SK-N-SH treated with all-trans-retinoic acid at 6 μM for 48 hours (cell line): Measurements from ENCODE around the gene FAM209B.
"Not testable (repeated sequence)": the region's sequence is repeated elsewhere in the genome, so short reads cannot be mapped to it uniquely, and the experiment has no call there.

Experiments used
- ATAC-seq: fragments of 200-7000 bp; cut with Tn5 transposase; 3 replicates; pipeline ENCODE4 v1.9.1; 2020; ENCODE audit warnings: mild to moderate bottlenecking, moderate library complexity
- CREB5 ChIP-seq: fragments of 250-450 bp; sonication (Bioruptor Pico); IDR thresholded peaks from 2 replicates; pipeline ENCODE4 v1.5.1; 2020; ENCODE audit warnings: low read depth, mild to moderate bottlenecking, moderate library complexity
- CSRNP3 ChIP-seq: fragments of 250-450 bp; sonication (Bioruptor Pico); IDR thresholded peaks from 2 replicates; pipeline ENCODE4 v1.5.1; 2021; ENCODE audit warnings: mild to moderate bottlenecking, moderate library complexity
- ESRRG ChIP-seq: fragments of 250-450 bp; sonication (Bioruptor Pico); IDR thresholded peaks from 2 replicates; pipeline ENCODE4 v1.6.1; 2021; ENCODE audit warnings: mild to moderate bottlenecking
- GLIS3 ChIP-seq: fragments of 250-450 bp; sonication (Bioruptor Pico); IDR thresholded peaks from 2 replicates; pipeline ENCODE4 v1.5.0; 2020; ENCODE audit warnings: mild to moderate bottlenecking, moderate library complexity
- ISL1 ChIP-seq: fragments of 250-450 bp; sonication (Bioruptor Pico); IDR thresholded peaks from 2 replicates; pipeline ENCODE4 v2.1.2; 2022; ENCODE audit warnings: mild to moderate bottlenecking, moderate library complexity
- OSR1 ChIP-seq: fragments of 250-450 bp; sonication (Bioruptor Pico); IDR thresholded peaks from 2 replicates; pipeline ENCODE4 v1.8.0; 2022; ENCODE audit warnings: moderate library complexity, mild to moderate bottlenecking, inconsistent platforms
- PATZ1 ChIP-seq: fragments of 250-450 bp; sonication (Bioruptor Pico); IDR thresholded peaks from 2 replicates; pipeline ENCODE4 v1.8.0; 2020; ENCODE audit warnings: mild to moderate bottlenecking, moderate library complexity, borderline replicate concordance
- POU6F1 ChIP-seq: fragments of 250-450 bp; sonication (Bioruptor Pico); IDR thresholded peaks from 2 replicates; pipeline ENCODE4 v1.8.0; 2021; ENCODE audit warnings: low read depth, mild to moderate bottlenecking, moderate library complexity, borderline replicate concordance
- PPARA ChIP-seq: fragments of 250-450 bp; sonication (Bioruptor Pico); IDR thresholded peaks from 2 replicates; pipeline ENCODE4 v1.5.0; 2020; ENCODE audit warnings: mild to moderate bottlenecking, borderline replicate concordance
- RARB ChIP-seq: fragments of 250-450 bp; sonication (Bioruptor Pico); IDR thresholded peaks from 2 replicates; pipeline ENCODE4 v1.8.0; 2021; ENCODE audit warnings: mild to moderate bottlenecking, moderate library complexity
- SNAI2 ChIP-seq: fragments of 250-450 bp; sonication (Bioruptor Pico); IDR thresholded peaks from 2 replicates; pipeline ENCODE4 v1.5.0; 2020; ENCODE audit warnings: mild to moderate bottlenecking, moderate library complexity
- TCF4 ChIP-seq: fragments of 250-450 bp; sonication (Bioruptor Pico); IDR thresholded peaks from 2 replicates; pipeline ENCODE4 v1.8.0; 2021; ENCODE audit warnings: mild to moderate bottlenecking, moderate library complexity, borderline replicate concordance
- TOX ChIP-seq: fragments of 250-450 bp; sonication (Bioruptor Pico); IDR thresholded peaks from 2 replicates; pipeline ENCODE4 v1.8.0; 2021; ENCODE audit warnings: mild to moderate bottlenecking, moderate library complexity, borderline replicate concordance
- TSHZ2 ChIP-seq: fragments of 250-450 bp; sonication (Bioruptor Pico); IDR thresholded peaks from 2 replicates; pipeline ENCODE4 v1.5.0; 2020; ENCODE audit warnings: mild to moderate bottlenecking, moderate library complexity
- ZC3H10 ChIP-seq: fragments of 250-450 bp; sonication (Bioruptor Pico); IDR thresholded peaks from 2 replicates; pipeline ENCODE4 v1.5.1; 2021; ENCODE audit warnings: mild to moderate bottlenecking, moderate library complexity
- ZFP3 ChIP-seq: fragments of 250-450 bp; sonication (Bioruptor Pico); IDR thresholded peaks from 2 replicates; pipeline ENCODE4 v1.5.0; 2020; ENCODE audit warnings: mild to moderate bottlenecking, moderate library complexity
- ZNF565 ChIP-seq: fragments of 450-650 bp; formaldehyde crosslinking; conservative IDR thresholded peaks from 2 replicates; pipeline ENCODE4 v1.5.0; 2020; ENCODE audit warnings: low read depth, mild to moderate bottlenecking, moderate library complexity
- ZNF8 ChIP-seq: fragments of 450-650 bp; formaldehyde crosslinking; IDR thresholded peaks from 2 replicates; pipeline ENCODE4 v1.5.0; 2020; ENCODE audit warnings: mild to moderate bottlenecking, moderate library complexity

FAM209B gene

GRCh38 chr20:56554869-56555268 is 21.8 kb downstream of the FAM209B start:
- TF ChIP-seq TCF4 (CRISPR knock-in tag) (no peak), ZNF565 (CRISPR knock-in tag) (no peak), ISL1 (CRISPR knock-in tag) (peak; percentile 79), PATZ1 (CRISPR knock-in tag) (no peak), CSRNP3 (CRISPR knock-in tag) (no peak), ESRRG (CRISPR knock-in tag) (no peak)
- peak; percentile 81 for ATAC-seq

GRCh38 chr20:56558968-56559367 is 25.9 kb downstream of the FAM209B start:
- TF ChIP-seq TCF4 (CRISPR knock-in tag) (no peak), ZFP3 (CRISPR knock-in tag) (no peak), CREB5 (CRISPR knock-in tag) (no peak), ZNF8 (CRISPR knock-in tag) (no peak), GLIS3 (CRISPR knock-in tag) (no peak), CSRNP3 (CRISPR knock-in tag) (no peak), SNAI2 (CRISPR knock-in tag) (no peak), OSR1 (CRISPR knock-in tag) (no peak), ZC3H10 (CRISPR knock-in tag) (no peak), PPARA (CRISPR knock-in tag) (no peak), ISL1 (CRISPR knock-in tag) (no peak), PATZ1 (CRISPR knock-in tag) (no peak), TSHZ2 (CRISPR knock-in tag) (no peak), TOX (no peak), RARB (CRISPR knock-in tag) (no peak)
- ATAC-seq, result no peak

GRCh38 chr20:56564526-56564925 is 31.5 kb downstream of the FAM209B start:
- ATAC-seq, result not testable (repeated sequence)

- no peak for ATAC-seq
- no peak for TF ChIP-seq TSHZ2 (CRISPR knock-in tag)
- TF ChIP-seq RARB (CRISPR knock-in tag), result no peak
- no peak for TF ChIP-seq ZNF565 (CRISPR knock-in tag)
- TF ChIP-seq ESRRG (CRISPR knock-in tag), result no peak
- no peak for TF ChIP-seq POU6F1 (CRISPR knock-in tag)
- no peak for TF ChIP-seq CREB5 (CRISPR knock-in tag)
- TF ChIP-seq SNAI2 (CRISPR knock-in tag), result no peak
- TF ChIP-seq ZC3H10 (CRISPR knock-in tag), result no peak
Observed at GRCh38 chr20:56565511-56565910, 32.5 kb downstream of the FAM209B start.
